Natural killer cell (primary cell): ENCODE data around the gene VWA1. TPM values are rescaled to one million over a fixed set of nuclear protein-coding genes. Genes with fewer than 3 reads are reported as not detected.
"Not testable (repeated sequence)": the region's sequence is repeated elsewhere in the genome, so short reads cannot be mapped to it uniquely, and the experiment has no call there.

Source experiments
- ATAC-seq, 3 donors: fragments of 150-1000 bp in 2 of 3; fragments of 200-7000 bp in 1 of 3; cut with Tn5 transposase; 1 replicate in 1 of 3; 2 replicates in 2 of 3; pipeline ENCODE4 v1.10.0; 2021; ENCODE audit warnings: mild to moderate bottlenecking in 2 of 3, moderate library complexity in 2 of 3
- DNase-seq, 2 donors: peaks; one replicate each; pipeline versions ENCODE4 v3.0.0 to v3.0.0-alpha.2; 2013 to 2021; ENCODE audit warnings: mixed read lengths in 1 of 2
- H3K27ac ChIP-seq: one replicate; pipeline ENCODE4 v1.5.1; 2013; ENCODE audit warnings: mild to moderate bottlenecking, low read length
- H3K27me3 ChIP-seq: one replicate; pipeline ENCODE4 v1.6.1; 2013; ENCODE audit warnings: low read length; ENCODE audit not compliant: control insufficient read depth, insufficient read depth
- H3K36me3 ChIP-seq: one replicate; pipeline ENCODE4 v1.6.1; 2013; ENCODE audit warnings: low read length; ENCODE audit not compliant: control insufficient read depth, insufficient read depth
- H3K4me1 ChIP-seq: one replicate; pipeline ENCODE4 v1.6.1; 2013; ENCODE audit warnings: low read length; ENCODE audit not compliant: control insufficient read depth, insufficient read depth
- H3K4me3 ChIP-seq: one replicate; pipeline ENCODE4 v1.5.1; 2013; ENCODE audit warnings: low read length
- H3K9me3 ChIP-seq: one replicate; pipeline ENCODE4 v1.6.1; 2013; ENCODE audit warnings: low read length; ENCODE audit not compliant: control insufficient read depth, insufficient read depth
- H3K27ac Mint-ChIP-seq, 2 donors: one replicate each; pipeline ENCODE4 v1.8.0; 2022; ENCODE audit warnings: mild to moderate bottlenecking in 2 of 2, mixed read lengths in 2 of 2, moderate library complexity in 1 of 2
- H3K27me3 Mint-ChIP-seq, 2 donors: one replicate each; pipeline ENCODE4 v1.8.0; 2022; ENCODE audit warnings: low read depth in 2 of 2, mixed read lengths in 2 of 2
- H3K36me3 Mint-ChIP-seq: one replicate; pipeline ENCODE4 v1.8.0; 2022; ENCODE audit warnings: mixed read lengths
- H3K4me1 Mint-ChIP-seq, 2 donors: one replicate each; pipeline ENCODE4 v1.8.0; 2022; ENCODE audit warnings: mixed read lengths in 2 of 2
- H3K4me3 Mint-ChIP-seq: one replicate; pipeline ENCODE4 v1.8.0; 2022; ENCODE audit warnings: mild to moderate bottlenecking, moderate library complexity, mixed read lengths
- H3K9me3 Mint-ChIP-seq, 2 donors: one replicate each; pipeline ENCODE4 v1.8.0; 2022; ENCODE audit warnings: mixed read lengths in 2 of 2
- WGBS: methylation state at CpG from one replicate; pipeline ENCODE4 v1.1.7; 2013; ENCODE audit warnings: missing lambda C conversion rate; ENCODE audit not compliant: insufficient coverage; 5-methylcytosine and 5-hydroxymethylcytosine counted together
- intact Hi-C: fragments of 100-400 bp; cut with micrococcal nuclease; formaldehyde crosslinking; loops from one replicate; pipeline ENCODE4 v1.14.2; 2022
- total RNA-seq, 4 donors: library from RNA; stranded (reverse); fragments of 120-200 nt in 1 of 4; gene quantifications; one replicate each; pipeline versions ENCODE4 v1.2.3 to v1.2.4, GENCODE V29; 2013 to 2022
- TF ChIP-seq, protein P1 (sequence below): fragments of 200-600 bp; IDR thresholded peaks from one replicate; pipeline ENCODE4 v1.8.0; 2022; ENCODE audit warnings: antibody characterized with exemption

The VWA1 gene
- total RNA-seq, 3 donors from 2014 or later (not counting 1 experiment from before 2014, with no cell fraction given), result not detected

DNA sequence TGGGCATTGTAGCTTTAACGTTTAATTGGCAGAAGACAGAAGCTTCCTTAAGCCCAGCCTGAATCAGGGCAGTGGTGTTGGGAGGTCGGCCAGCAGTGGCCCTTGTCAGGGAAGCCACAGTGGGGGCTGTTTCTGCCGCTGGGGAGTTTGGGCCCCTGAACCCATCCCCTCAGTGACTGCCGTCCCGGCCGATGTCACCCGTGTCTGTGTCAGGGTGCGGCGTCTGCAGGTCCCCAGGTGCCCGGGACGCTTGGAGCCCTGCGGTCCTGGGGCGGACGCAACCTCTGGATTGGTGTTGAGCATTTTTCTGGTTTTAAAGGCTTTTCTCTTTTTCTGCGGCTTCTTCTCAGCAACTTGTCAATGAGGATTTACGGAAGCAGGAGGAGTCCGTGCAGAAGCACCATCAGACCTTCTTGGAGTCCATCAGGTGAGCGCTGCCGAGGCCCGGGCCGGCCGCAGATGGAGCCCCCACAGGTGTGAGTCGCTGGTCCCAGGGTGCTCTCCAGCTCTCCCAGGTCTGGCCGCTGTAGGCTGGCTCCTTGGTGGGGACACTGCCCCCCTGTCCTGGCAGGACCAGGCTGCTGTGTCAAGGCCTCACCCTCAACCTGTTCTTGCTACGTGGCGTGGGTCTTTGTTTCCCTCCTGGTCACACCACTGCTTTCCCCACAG, 16.3 kb downstream of the VWA1 start:
- WGBS, result 88% methylated on average over 26 of the region's 26 CpGs
- H3K27me3 Mint-ChIP-seq, result peaks cover 0 to 5% of the 10 kb centered on the region in 2 donors
- no peaks in the 10 kb centered on the region for H3K4me1 Mint-ChIP-seq
- H3K4me3 ChIP-seq, result no peak overlapping the region
- no peaks in the 10 kb centered on the region for H3K9me3 ChIP-seq
- H3K27ac ChIP-seq, result no peak overlapping the region
- TF ChIP-seq, protein P1, sequence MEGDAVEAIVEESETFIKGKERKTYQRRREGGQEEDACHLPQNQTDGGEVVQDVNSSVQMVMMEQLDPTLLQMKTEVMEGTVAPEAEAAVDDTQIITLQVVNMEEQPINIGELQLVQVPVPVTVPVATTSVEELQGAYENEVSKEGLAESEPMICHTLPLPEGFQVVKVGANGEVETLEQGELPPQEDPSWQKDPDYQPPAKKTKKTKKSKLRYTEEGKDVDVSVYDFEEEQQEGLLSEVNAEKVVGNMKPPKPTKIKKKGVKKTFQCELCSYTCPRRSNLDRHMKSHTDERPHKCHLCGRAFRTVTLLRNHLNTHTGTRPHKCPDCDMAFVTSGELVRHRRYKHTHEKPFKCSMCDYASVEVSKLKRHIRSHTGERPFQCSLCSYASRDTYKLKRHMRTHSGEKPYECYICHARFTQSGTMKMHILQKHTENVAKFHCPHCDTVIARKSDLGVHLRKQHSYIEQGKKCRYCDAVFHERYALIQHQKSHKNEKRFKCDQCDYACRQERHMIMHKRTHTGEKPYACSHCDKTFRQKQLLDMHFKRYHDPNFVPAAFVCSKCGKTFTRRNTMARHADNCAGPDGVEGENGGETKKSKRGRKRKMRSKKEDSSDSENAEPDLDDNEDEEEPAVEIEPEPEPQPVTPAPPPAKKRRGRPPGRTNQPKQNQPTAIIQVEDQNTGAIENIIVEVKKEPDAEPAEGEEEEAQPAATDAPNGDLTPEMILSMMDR, result no peak
- no peaks in the 10 kb centered on the region for H3K27me3 ChIP-seq
- H3K4me3 Mint-ChIP-seq, result no peak overlapping the region
- H3K27ac Mint-ChIP-seq, result no peak overlapping the region
- DNase-seq (no peak), ATAC-seq (no peak)
- H3K36me3 Mint-ChIP-seq, result no peaks in the 10 kb centered on the region
- intact Hi-C loops, result no loop called here
- no peaks in the 10 kb centered on the region for H3K4me1 ChIP-seq
- H3K9me3 Mint-ChIP-seq, result no peaks in the 10 kb centered on the region
- H3K36me3 ChIP-seq, result no peaks in the 10 kb centered on the region

GRCh38 chr1:1452365-1452739, 16.9 kb downstream of the VWA1 start:
- H3K36me3 Mint-ChIP-seq, H3K4me1 ChIP-seq, H3K27me3 ChIP-seq, H3K27ac ChIP-seq, H3K27ac Mint-ChIP-seq, H3K4me3 ChIP-seq, H3K36me3 ChIP-seq, ATAC-seq, H3K9me3 ChIP-seq, H3K4me1 Mint-ChIP-seq, H3K27me3 Mint-ChIP-seq, DNase-seq, H3K4me3 Mint-ChIP-seq, H3K9me3 Mint-ChIP-seq, intact Hi-C loops: not testable (repeated sequence)
- 75% methylated on average over 8 of the region's 8 CpGs for WGBS

- WGBS, result 95% methylated on average over 16 of the region's 16 CpGs
- H3K36me3 Mint-ChIP-seq, result no peaks in the 10 kb centered on the region
- H3K27ac ChIP-seq, result no peak overlapping the region
- no peaks in the 10 kb centered on the region for H3K9me3 ChIP-seq
- H3K4me3 Mint-ChIP-seq, result no peak overlapping the region
- no peak overlapping the region for H3K4me3 ChIP-seq
- ATAC-seq, result no peak
- no peaks in the 10 kb centered on the region for H3K4me1 ChIP-seq
- no peak for DNase-seq
- no peak overlapping the region for H3K27ac Mint-ChIP-seq
- no peaks in the 10 kb centered on the region for H3K36me3 ChIP-seq
- peaks cover 0 to 5% of the 10 kb centered on the region in 2 donors for H3K27me3 Mint-ChIP-seq
- TF ChIP-seq, protein P1, result no peak
- H3K27me3 ChIP-seq, result no peaks in the 10 kb centered on the region
- intact Hi-C loops, result no loop called here
- no peaks in the 10 kb centered on the region for H3K4me1 Mint-ChIP-seq
- H3K9me3 Mint-ChIP-seq, result no peaks in the 10 kb centered on the region
Measured at GRCh38 chr1:1452882-1453281, 17.4 kb downstream of the VWA1 start.

- H3K4me1 ChIP-seq, H3K27ac ChIP-seq, H3K27me3 Mint-ChIP-seq, ATAC-seq, H3K9me3 Mint-ChIP-seq, H3K4me3 Mint-ChIP-seq, H3K27ac Mint-ChIP-seq, H3K27me3 ChIP-seq, H3K9me3 ChIP-seq, H3K4me3 ChIP-seq, H3K4me1 Mint-ChIP-seq, intact Hi-C loops, H3K36me3 Mint-ChIP-seq, DNase-seq, H3K36me3 ChIP-seq: not testable (repeated sequence)
- WGBS, result 79% methylated on average over 33 of the region's 41 CpGs
Measured at GRCh38 chr1:1454286-1455056, 19.0 kb downstream of the VWA1 start.
